K562 treated with DMSO at 1 percent for 48 hours (cell line): ENCODE measurements around the gene FOXD3. TPM values are rescaled to one million over a fixed set of nuclear protein-coding genes. Genes with fewer than 3 reads are reported as not detected.

Experiments used
- total RNA-seq: library from RNA; unstranded; fragments of 300-600 nt; gene quantifications from 2 replicates; pipeline ENCODE4 v1.2.3, GENCODE V29; 2022; ENCODE audit warnings: low replicate concordance; ENCODE audit errors: extremely low read depth

The FOXD3 gene
- total RNA-seq: not detected in 2 replicates

DNA sequence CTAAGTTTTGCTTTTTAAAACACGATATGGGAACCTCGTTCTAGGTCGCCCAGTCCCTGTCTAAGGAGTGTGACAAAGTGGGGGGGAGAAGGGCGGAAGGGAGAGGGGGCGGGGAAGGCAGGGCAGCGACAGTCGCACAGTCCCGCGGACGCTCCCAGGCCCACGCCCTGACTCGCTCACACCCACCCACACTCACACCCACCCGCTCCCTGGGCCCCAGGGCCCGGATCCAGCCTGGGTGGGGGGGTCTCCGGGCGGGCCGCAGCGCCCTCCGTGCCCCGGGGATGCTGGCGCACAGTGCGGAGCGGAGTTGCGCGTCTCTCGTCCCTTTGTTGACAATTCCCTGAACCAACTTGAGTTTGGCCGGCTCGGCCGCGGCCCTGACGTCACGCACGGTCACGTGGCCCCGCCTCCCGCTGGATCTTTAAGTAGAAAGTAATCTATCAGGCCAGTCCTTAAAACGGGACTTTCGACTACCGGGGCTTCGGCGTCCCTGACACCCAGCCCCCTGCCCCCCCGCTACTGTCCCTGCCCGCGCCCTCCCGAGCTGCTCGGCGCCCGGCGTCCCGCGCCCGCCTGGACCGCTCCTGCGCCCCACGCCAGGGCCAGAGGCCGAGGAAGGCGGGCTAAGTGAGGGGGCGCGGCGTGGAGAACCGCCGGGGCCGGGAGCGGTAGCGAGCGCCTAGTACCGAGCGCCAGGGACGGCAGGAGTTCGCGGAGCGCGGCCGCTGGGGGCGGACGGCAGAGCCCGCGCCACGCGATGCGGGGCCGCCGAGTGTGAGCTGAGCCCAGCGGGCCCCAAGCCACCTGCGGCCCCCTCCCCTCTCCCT is at the start of gene FOXD3:
Gene FOXD3 (plus strand): TSS at position 454 of the 830 bp plus-strand sequence. CDS start 492 bp downstream, outside the sequence.

GRCh38 chr1:63367215-63368103 is 45.1 kb downstream of the FOXD3 start, which contains the start of gene ALG6:
ALG6 (plus strand) TSS chr1:63367627; CDS start chr1:63370978, 3,351 bp downstream.

Other genes starting within 250 kb of the FOXD3 start
- gene ALG6, start 45.1 kb downstream of the FOXD3 start, total RNA-seq: not detected in 2 replicates
- gene ITGB3BP, start 200.7 kb downstream of the FOXD3 start, total RNA-seq: not detected in 2 replicates
- gene EFCAB7, start 201.0 kb downstream of the FOXD3 start, total RNA-seq: not detected in 2 replicates